SK-N-MC (cell line): ENCODE results near the gene MEF2B.

ENCODE experiments used
- EZH2 ChIP-seq: fragments of 200-600 bp; sonication (generic); IDR thresholded peaks from one replicate; pipeline ENCODE4 v1.6.1; 2017; ENCODE audit warnings: antibody characterized with exemption
- FOXP2 ChIP-seq: optimal IDR thresholded peaks from 2 replicates; pipeline ENCODE3; 2011; ENCODE audit warnings: mild to moderate bottlenecking, moderate library complexity; ENCODE audit not compliant: insufficient read depth; ENCODE audit errors: extremely low read length, control extremely low read depth
- POLR2AphosphoS5 ChIP-seq: IDR thresholded peaks from 2 replicates; pipeline ENCODE4 v1.6.1; 2012; ENCODE audit warnings: mild to moderate bottlenecking, low read depth, low read length, borderline replicate concordance

GRCh38 chr19:19155495-19156219, 14.4 kb downstream of the MEF2B start:
- TF ChIP-seq POLR2AphosphoS5 (no peak), EZH2 (no peak), FOXP2 (no peak)
